NCI-H2196 (cell line): ENCODE results near the gene FAM222A.

ENCODE experiments used
- DNase-seq: peaks from one replicate; lab custom pipeline; 2025; ENCODE audit not compliant: unreplicated experiment; lab: John Stamatoyannopoulos, UW

FAM222A gene

GRCh38 chr12:109737126-109737525 lies 23.5 kb downstream of the FAM222A start:
- DNase-seq: no peak

GRCh38 chr12:109737631-109738030 lies 24.0 kb downstream of the FAM222A start:
- DNase-seq: no peak

DNA sequence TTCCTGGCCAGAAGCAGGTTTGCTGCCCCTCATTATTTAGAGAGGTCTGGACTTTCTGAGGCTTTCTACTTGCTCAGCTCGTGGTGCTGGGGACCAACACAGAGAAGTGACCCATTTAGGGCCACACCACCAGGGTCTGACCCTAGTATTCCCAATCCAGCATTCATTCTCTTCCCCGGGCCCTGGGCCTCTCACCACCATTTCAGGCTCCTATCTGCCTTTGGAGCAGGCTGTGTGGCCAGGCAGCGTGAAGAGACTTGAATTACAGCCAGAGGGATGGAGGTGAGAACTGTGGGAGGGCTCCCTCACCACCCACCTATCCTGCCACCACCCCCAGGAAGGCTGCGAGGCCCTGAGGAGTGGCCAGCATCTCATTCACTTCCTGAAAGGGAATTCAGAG lies 24.6 kb downstream of the FAM222A start:
- no peak for DNase-seq

DNA sequence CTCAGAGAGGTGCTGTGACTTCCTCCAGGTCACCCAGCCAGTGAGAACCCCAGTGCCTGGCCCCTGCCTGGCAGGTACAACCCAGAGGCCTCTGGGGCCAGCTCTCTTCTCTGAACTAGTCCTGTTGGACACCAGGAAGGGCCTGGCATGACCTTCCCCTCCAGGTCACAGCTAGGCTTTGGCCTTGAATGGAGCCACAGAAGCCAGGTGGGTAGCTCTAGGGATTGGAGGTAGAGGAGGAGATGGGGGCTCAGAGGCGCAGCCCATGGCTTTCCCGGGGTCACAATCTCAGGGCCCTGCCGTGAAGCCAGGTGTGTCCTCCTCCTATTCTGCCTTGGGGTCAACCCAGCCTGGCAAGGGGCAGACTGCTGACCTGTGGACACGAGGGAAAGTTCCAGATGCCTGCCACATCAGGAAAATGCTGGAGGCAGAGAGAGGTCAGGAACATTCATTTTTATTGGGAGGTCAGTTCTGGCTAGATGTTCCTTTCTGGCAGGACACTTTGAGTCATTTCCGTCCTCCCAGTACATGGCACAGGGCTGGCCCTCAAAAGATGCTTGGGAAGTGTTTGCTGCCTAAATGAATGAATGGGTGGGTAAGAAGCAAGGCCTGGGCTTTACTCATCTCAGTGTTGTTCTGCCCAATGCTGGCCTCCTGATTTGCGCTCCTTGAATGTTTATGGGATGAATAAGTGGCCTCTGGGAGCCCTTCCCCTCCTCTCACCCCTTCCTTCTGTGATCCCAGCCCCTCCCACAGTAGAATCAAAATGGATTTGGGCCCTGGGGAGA lies 25.4 kb downstream of the FAM222A start:
- DNase-seq: no peak

DNA sequence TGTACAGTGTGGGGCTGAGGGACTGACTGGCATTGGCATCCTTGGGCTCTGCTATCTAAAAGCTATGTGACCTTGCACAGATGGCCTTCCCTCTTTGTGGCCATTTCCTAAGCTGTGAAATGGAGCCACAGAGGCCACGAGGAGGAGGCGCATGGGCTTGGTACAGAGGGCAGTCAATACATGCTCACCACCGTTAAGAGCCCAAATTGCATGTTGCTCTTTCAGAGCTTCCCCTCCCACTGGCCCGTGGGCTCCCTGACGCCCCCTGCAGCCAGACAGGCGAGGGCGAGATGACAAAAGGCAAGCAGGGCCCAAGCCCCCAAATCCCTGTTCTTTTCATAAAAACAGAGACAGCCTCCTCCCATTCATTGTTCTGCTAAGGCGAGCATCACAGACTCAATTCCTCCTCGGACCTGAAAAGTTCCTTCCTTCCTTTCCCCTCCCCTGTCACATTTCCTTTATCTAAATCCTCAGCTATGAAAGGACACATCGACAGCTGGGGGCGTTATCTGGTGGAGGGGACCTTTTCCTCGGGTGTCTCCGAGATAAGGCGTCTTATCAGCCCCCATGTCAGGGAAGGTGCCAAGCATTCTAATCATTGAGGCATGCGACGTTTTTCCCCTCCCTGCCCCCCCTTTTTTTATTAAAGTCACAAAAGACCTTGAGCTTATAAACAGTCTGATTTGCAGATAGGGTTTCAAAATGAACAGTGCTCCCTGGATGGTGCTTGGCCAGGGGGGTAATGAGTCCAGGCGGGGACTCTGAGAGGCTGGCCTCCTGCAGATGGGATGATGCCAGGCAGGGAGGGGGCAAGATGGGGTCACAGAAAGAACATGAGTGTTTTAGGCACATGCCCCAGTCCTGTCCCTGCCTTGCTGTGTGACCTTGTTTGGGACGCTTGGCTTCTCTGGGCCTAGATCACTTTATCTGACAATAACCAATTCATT lies 26.4 kb downstream of the FAM222A start:
- DNase-seq: no peak

DNA sequence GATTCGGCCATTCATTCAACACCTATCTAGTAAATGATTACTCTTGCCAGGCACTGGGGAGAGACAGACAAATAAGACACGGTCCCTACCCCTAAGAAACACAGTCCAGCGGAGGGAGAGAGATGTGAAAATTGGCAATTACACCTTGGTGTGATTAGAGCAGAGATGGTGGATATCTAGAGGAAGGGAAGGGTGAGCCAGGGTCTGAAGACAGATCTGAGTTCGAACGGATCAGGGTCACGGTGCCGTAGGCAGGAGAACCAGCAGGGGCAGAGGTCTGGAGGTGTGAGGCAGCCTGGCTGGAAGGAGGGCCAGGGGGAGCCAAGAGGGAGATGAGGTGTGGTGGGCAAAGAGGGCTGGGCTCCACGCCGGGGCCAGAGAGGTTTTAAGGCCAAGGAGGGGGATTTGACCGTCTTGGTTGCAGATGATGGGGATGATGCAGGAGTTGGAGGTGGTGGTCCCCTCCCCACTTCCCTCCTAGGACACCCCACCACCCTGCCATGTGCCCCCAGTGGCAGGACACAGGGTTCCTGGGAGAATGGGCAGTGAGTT lies 27.1 kb downstream of the FAM222A start:
- no peak for DNase-seq

DNA sequence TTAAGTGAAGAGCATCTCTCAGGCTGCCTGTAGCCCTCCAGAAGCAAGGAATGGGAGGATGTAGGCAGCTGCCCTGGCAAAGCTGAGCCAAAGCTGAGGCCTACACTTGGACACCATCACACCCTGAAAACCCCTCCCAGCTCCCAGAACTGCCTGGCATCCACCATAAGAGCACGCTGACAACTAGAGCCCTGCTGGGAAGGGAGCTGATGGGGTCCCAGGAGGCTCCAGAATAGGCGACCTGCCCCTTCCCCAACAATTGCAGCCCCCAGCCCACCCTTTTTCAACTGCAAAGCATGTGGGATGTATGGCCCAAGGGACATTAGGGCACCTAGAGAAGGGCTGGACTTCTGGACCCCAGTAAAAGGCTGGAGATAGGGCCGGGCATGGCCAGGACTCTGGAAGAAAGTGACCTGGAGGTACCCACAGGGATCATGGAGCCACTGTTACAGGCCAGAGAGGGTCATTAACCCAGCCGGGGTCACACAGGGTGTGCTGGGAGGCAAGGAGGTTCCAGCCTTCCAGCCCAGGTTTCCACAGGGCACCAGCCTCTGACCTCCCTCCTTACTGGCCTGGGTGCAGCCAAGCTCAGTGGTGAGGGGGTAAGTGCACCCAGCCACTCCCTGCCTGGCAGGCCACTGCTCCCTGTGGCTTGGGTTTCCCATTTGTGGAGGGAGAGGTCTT lies 27.8 kb downstream of the FAM222A start:
- DNase-seq: no peak

- DNase-seq: no peak
Measured at GRCh38 chr12:109741970-109742703, 28.5 kb downstream of the FAM222A start.

- no peak for DNase-seq
Measured at GRCh38 chr12:109743076-109743910, 29.7 kb downstream of the FAM222A start.

DNA sequence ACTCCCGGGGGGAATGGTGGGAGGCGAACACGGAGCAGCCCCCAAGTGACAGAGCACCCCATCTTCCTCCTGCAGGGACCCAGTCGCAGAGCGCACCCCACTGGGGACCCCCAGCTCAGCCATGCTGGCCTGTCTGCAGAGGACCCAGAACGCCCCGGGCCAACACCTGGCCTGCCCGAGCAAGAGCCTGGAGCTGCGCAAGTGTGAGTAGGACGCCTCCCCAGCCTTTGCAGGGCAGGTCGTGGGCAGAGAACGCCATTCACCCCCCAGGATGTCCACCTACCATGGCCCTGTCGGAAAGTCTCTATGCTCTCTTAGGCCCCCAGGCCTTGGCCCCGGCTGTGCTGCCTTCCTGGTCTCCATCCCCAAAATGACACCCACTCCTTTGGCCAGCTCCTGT lies 30.4 kb downstream of the FAM222A start:
- DNase-seq: no peak

GRCh38 chr12:109744986-109745942 lies 31.6 kb downstream of the FAM222A start:
- peak; percentile 54 for DNase-seq

GRCh38 chr12:109752117-109753053 lies 38.8 kb downstream of the FAM222A start:
- DNase-seq: no peak

GRCh38 chr12:109753054-109753401 lies 39.4 kb downstream of the FAM222A start:
- no peak for DNase-seq

DNA sequence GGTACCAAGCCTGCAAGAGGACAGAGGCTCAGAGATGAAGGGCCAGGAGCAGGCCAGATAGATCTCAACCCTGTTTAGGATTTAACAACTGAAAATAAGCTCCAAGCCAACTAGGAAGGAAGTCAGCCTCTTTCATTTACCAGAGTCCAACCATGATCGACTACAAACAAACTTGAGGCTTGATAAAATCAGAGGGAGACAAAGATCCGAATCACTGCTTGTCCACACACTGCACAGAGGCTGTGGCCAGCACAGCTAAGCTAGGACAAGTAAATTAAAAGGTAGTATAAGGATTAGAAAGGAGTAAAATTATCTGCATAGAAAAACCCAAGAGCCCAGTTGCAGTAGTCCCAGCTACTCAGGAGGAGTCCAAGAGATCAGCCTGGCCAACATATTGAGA lies 40.3 kb downstream of the FAM222A start:
- DNase-seq: no peak

GRCh38 chr12:109756457-109756856 lies 42.8 kb downstream of the FAM222A start:
- DNase-seq: no peak

DNA sequence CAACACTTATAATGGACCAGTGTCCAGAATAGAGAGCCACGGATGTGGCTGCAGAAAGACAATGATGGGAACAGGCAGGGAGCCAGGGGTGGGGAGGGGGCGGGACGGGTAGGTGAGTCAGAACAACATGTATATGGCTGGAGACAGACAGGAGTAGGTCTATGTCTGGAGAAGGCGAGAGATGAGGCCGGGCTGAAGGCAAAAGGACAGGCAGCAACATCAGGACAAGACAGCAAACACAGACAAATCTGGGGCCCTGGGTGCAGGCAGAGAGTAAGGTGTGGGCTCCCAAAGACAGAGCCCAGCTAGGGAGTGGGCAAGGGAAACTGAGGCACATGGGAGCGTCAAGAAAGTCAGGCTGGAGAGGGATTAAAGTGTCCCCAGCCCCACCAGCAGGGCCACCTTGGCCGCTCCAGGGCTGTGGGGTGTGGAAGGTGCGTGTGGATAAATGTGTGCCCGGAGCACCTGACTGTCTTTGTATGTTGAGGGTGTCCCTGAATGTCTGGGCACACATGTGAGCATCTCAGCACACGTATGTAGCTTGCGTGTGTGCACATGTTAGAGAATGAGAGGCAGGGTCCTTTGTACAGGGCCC lies 44.1 kb downstream of the FAM222A start:
- no peak for DNase-seq
